CD4-positive, alpha-beta T cell treated with Interleukin-15 for 4 hours (primary cell): Measurements from ENCODE around the gene NECTIN4.
A peak's percentile ranks its signal among the peaks of the same experiment; 100 is the strongest.
"Not testable (repeated sequence)": the region's sequence is repeated elsewhere in the genome, so short reads cannot be mapped to it uniquely, and the experiment has no call there.

ENCODE experiments used
- DNase-seq: peaks from one replicate; pipeline ENCODE4 v3.0.0-alpha.2; 2020; ENCODE audit warnings: low spot score

Gene NECTIN4

DNA sequence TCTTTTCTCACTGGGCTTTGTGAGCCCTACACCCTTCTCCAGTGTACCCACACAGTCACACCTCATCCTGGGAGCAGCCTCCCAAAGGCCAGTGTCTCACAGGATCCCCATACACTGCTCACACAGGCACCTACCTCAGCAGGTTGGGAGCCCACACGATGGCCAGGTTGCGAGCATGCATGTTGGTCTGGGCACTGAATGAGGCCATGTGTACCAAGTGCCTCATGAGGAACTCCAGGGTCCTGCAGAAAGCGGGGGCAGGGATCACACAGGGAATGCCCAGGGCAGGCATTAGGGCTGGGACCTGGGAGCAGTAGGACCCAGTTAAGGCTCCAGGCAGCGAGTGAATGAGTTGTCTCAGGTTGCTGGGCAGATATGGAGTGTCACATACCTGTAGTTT lies 35.1 kb downstream of the NECTIN4 start:
- DNase-seq, result no peak

DNA sequence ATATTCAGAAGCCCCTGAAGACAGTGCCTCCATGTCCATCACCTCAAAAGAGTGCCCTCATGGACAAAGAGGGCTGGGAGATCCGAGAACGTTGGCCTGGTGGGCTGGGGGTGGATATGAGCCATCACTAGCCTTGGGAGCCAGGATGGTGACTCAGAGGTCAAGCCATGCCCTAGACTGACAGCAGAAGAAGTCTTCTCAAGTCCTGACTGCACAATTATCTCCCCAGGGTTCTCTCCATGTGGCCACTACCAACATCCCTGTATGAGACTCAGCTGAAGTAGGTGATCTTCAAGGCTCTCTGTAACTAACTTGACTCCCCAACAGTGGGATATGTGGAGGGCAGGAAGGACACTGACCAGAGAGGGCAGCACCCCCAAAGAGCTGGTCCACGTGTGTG lies 36.5 kb downstream of the NECTIN4 start:
- DNase-seq, result no peak

DNA sequence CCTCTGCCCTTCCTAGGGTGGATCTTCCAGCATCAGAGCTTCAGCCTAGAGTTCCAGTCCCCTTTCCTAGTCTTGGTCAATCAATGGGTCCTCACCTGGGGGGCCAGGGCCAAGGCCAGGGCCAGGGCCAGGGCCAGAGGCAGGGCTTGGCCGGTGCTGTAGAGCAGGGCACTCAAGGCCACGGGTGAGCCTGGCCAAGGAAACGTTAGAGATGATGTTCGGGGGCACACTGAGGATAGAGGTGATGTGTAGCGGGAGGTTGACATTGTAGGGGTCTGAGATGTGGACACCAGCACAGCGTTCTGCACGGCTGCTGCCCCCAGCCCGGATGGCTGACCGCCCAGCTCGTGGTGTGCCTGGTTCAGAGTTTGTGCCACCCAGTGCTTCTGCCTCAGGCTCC lies 38.1 kb downstream of the NECTIN4 start:
- no peak for DNase-seq

DNA sequence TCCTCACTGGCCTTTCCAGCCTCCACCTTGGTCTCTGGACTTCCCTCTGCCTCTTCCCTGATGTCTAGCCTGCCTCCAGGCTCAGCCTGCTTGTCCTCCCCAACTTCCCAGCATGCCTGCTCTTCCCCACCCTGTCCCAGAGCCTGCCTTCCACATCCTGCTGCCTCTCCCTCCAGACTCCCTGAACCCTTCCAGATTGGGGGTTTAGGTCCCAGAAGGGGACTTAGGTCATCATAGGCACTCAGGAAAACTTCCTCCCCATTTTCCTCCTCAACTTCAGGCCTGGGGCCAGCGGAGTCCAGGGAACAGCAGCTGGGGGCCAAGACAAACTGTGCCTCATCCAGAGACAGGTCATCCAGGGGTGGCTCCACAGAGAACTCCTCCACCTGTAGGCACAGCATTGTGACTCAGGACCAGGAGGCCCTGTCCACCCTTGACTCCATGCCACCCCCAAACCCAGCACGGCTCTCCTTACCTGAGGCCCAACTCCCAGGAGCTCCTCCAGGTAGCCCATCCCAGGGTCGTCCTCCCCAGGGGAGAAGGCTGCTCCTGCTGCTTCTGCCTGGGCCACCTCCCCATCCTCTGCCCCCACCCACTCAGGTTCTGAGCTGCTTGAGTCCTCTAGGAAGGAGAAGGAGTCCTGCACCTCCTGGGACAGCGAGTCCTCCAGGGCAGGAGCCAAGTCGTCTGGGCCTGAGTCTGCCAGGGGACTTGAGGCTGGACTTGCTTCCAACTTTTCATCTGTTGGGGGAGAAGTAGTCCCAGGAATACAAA lies 40.2 kb downstream of the NECTIN4 start:
- DNase-seq, result no peak

DNA sequence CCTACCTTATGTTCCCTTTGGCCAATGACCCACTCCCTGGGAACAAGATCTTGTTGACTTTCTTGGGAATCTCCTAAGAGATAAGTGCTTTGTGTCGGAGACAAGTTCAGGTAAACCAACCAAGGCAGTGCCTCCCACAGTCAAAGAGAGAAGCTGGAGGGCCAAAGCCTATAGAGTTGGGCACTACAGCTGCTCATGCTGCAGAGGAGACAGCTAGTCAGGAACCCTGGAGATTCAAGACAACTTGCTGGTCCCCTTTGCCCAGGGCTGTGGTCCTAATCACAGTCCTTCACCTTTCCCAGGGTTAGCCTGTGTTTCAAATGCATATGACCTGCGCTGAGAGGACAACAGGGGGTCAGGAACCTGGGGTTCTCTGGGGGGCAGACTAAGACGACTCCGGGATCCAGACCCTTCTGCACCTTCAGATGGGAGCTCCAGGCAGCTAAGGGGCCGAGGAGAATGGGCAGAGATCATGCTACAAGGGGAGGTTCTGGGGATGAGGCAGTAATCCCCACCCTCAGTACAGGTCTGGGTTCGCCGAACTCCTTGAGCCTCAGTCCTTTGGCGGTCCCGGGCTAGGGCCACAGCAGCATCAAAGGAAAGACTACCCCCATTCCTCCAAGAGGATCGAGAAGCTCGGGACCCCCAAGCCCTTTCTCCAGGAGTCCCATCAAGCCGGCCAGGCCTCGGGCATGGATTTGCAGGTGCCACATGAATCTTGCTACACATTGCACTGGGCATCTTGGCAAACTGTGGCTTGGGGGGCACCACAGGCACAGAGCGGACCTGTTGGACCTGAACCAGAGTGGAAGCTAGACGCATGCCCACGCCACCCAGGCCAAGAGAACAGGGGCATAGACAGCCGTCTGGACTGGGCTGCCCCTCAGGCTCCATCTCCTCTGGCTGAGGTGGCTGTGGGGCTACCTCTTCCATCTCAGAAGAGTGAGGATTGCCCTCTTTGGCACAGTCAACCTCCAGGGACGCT lies 41.6 kb downstream of the NECTIN4 start:
- DNase-seq, result no peak

DNA sequence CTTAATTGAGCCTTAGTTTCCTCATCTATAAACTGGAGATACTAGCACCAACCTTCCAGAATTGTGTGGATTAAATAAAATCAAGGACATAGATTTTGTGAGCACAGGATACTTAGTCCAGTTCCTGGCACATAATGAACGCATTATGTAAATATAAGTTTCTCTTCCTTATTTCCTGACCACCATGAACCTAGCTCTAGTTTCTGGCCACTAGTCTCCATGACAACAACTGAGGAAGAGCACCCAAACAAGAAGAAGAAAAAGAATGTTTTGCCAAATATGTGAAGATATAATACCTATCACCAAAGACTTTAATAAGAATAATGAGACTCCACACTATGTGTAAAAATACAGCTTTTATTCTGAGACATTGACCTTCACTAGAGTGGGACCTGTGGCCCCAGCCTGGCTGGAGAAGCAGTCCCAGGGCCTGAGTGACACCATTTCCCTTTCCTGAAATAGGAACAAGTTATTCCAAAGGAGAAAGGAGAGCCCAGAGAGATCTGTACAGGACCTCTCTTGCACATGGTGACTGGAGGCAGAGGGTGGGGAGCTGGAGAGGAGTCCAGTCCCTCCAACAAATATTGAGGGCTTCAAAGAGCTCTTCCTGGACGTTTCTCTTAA lies 42.6 kb downstream of the NECTIN4 start:
- DNase-seq, result no peak

DNA sequence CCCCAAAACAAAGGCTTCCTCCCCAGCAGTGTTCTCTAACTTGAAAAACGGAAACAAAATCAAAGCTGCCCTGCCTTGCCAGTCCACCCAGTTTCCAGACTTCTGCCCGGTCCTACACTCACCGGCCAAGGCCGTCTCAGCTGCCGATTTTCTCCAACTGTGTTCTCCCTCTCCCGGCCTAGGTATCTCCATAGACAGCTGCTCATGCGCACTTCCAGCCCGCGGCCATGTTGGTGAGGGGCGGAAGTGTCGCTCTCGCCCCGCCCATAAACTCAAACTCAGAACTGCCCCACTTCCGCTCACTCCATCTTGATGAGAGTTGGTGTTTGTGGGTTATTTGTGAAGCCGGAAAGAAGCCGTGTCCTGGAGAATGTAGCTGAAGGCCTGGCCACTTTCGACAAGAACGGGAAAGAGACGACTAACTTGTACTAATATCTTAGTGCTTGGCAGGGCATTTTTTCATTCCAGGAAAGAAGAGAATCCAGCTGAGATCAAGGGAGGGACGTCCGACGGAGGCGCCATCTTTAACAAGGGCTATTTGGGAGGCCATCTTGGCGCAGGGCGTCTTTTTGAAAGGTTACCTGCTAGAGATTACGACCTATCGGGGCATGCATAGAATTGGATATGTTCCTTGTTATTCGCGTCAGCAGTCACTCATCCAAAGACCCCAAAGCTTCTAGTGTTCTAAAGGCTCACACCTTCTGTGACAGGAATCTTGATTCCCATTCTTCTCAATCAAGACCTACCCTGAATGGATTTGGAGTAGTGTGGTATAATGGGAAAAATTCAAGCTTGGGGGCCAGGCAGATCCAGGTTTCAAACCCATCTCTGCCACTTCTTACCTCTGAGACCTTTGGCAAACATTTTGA lies 43.4 kb downstream of the NECTIN4 start, which contains the start of gene USF1:
TSS of gene USF1 (minus strand) at position 242 of the 869 bp plus-strand sequence. CDS start 2,702 bp downstream, outside the sequence.
- peak; percentile 94 for DNase-seq

DNA sequence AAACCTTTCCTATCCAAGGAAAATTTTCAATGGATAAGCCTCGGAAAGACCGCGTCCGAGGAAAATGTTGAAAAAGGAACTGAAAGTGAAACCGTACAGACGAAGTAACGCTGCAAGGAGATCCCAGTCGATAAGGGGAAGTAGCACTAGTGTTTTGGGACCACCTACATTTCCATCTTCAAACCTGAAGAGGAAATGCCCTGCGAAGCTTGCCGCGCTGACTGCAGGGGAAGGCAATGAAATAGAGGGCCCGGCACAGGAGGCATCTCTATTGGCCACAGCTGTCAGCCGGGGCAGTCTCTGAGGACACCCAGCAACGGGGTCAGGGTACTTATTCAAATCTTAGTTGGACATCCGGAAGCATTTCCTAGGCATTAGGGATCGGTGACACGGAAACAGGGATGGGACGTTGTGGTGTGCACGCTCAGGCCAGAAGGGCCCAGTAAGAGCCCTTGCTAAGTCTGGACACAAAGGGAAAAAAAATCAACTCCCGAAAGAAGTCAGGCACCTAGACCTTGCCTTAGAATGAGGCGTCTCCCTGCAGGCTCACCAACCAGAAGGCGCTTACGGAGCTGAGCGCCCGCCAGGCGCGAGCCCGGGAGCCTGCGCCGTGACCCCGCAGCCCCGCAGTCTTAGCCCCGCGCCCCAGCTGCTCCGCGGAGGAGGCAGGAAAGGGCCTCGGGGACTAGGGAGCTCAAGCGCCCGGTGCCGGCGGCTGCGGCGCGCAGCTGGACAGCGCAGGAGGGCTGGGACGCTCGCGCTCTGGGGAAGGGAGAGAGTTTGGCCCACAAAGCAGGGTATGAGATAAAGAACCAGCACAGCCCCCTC lies 44.2 kb downstream of the NECTIN4 start:
- DNase-seq, result peak; percentile 64

DNA sequence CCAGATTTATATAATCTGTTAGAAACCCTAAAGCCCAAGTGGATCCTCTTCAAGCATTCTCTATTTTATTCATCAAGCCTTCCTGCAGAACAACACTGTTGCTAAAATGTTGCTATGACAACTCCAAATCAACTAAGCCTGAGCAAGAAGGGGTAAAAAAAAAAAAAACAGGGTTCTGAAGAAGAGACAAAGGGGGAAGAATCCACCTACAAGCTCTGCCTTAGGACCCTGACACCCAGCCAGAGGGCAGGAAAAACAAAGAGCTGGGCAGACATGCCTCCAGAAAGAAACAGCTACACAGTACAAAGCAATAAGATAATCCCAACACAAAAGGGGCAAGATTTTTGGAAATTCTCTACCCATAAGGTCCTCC lies 44.8 kb downstream of the NECTIN4 start:
- peak; percentile 65 for DNase-seq

DNA sequence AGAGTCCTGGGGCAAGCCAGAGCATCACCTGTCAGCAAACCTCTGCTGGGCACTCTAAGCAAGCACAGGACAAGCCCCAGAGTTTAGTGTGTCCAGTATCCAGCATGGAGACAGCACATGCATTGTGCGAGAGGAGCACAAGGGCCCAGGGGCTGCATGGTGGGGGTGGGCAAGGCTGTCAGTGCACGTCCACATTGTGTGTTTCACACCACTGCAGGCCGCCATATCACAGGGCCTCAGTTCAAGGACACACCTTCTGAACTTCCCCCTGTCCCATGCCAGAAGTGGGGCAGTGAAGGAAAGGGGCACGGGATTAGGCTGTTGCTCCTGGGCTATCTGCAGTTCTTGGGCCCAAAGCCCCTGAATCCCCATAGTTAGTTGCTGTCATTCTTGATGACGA lies 49.8 kb downstream of the NECTIN4 start:
- no peak for DNase-seq

DNA sequence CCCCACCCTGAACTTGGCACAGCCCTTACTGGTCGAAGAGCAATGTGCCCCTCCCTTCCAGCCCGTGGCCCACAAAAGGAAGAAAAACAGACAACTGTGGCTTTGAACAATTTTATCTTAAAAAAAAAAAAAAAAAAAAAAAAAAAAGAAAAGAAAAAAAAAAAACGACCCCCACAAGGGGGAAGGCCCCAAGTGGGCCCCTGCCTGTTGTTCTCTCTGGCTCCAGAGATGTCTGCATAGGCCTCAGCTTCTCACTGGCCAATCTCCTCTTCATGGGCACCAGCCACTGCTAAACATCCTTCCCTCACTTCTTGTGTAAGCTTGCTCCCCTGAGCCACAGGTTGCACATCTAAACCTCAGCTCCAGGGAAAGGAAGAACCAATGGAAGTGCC lies 50.2 kb downstream of the NECTIN4 start:
- no peak for DNase-seq

DNA sequence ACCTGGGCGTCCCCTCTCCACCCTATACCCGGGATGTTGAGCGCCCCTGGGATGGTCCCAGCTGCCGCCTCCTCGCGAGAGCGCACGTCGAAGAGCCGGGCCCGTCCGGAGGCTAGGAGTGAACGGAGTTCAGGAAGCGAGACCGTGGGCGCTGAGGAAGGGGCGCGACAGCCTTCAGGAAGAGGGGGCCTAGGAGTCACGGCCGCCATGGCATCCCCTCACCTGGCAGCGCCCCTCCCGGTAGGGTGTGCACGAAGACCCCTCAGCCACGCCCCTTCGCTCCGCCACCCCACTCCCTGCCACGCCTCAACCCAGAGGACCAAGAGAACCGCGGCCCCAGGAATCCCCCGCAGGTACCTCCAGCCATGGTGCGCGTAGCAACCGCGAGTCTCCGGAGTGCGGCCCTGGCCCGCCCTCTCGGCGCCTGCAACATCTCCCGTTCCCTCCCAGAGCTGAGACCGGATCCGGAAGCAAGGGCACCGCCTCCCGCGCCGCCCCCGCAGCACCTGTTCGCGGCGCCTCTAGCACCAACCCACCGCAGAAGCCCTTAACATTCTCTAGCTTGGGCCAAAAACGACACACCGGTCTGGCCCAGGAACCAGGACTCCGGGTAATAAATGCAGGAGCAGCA lies 50.7 kb downstream of the NECTIN4 start, which contains the start of gene TSTD1:
TSS of gene TSTD1 (minus strand) at position 442 of the 631 bp plus-strand sequence. CDS start at position 367, 75 bp downstream.
- peak; percentile 84 for DNase-seq

DNA sequence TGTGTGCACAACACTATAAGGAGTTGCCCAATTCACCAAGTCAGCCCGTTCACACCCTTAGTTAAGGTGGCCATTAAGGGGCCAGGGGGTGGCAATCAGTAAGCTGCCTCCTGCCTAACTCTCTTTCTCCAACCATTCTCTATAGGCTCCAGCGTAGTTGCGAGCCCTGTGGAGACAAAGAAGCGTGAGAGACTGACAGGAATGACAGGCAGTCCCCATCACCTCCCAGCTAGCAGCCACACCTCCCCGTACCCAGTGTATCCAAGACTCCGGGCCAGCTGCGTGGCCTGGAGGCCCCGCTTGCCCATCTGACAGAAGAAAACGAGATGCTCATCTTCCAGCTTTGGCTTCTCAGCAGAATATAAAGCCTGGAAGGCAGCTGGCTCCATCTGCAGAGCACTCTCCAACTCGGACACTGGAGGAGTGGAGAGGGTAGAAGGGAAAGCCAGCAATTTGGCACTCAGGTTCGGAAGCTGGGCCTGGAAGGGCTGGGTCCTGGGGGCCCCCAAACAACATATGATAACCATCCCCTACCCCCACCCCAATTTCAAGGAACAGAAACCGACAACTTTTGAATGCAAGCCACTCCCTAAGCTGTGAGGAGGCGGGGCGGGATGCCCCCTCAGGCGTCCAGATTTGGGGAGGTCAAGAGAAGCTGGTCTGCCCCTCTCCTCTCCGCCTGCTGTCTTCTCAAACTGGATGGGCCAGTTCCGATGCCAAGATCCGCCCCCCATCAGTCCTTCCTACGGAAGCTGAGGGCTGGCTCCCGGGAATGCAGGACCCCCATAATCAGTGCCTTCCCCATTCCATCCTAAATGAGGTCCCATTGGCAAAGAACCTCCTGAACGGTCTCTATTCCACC lies 51.5 kb downstream of the NECTIN4 start:
- DNase-seq, result no peak

DNA sequence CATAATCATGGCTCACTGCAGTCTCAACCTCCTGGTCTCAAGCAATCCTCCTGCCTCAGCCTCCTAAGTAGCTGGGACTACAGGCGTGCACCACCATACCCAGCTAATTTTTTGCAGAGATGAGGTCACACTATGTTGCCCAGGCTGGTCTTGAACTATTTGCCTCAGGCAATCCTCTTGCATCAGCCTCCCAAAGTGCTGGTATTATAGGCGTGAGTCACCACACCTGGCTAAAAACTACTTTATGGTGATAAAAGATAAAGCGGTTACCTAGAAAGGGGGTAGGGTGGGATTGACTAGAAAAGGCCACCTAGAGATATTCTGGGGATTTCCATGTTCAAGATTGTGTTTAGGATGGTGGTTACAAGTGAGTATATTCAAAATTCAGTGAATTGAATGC lies 55.6 kb downstream of the NECTIN4 start:
- peak; percentile 45 for DNase-seq

DNA sequence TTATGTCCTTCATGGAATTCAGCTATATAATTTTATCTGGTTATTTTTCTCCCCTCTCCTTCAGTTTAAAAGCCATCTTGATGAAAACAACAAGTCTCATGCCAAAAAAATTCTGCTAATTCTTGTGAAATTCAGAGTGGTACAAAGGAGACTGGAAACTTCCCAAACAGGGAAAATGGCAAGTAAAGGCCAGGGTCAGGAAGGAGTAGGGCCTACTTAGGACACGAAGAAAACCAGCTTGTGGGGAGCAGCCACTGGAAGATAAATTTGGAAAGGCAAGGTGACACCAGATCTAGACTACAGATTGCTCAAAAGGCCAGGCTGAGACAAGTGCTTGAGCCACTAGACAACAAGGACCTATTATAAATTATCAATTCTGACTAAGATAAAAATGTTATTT lies 56.9 kb downstream of the NECTIN4 start:
- DNase-seq, result no peak

DNA sequence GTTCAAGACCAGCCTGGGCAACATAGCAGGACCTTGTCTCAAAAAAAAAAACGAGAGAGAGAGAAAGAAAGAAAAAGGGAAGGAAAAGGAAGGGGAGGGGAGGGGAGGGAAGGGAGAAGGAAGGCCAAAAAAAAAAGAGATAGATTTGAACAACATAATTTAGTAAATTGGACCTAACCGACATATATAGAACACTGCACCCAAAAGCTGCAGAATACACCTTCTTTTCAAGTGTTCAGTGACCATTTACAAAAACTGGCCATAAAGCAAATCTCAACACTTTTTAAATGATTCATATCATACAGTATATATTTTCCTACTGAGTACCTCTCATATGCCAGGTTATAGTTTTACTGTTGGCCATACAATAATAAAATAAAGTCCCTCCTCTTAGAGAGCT lies 57.5 kb downstream of the NECTIN4 start:
- no peak for DNase-seq

DNA sequence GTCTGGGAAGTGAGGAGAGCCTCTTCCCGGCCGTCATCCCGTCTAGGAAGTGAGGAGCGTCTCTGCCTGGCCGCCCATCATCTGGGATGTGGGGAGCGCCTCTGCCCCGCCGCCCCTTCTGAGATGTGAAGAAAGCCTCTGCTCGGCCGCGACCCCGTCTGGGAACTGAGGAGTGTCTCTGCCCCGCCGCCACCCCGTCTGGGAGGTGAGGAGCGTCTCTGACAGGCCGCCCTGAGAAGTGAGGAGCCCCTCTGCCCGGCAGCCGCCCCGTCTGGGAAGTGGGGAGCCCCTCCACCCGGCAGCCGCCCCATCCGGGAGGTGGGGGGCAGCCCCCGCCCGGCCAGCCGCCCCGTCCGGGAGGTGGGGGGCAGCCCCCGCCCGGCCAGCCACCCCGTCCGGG lies 59.9 kb downstream of the NECTIN4 start:
- DNase-seq, result not testable (repeated sequence)

DNA sequence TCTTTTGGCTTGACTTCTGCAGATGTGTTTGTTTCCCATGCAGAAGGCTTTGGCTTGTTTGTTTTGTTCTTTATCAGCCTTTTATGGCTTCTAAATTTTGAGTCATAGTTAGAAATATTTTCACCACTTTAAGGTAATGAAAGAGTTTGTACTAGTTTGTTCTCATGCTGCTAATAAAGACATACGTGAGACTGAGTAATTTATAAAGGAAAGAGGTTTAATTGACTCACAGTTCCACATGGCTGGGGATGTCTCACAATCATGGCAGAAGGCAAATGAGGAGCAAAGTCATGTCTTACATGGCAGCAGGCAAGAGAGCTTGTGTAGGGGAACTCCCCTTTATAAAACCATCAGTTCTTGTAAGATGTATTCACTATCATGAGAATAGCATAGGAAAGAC lies 62.4 kb downstream of the NECTIN4 start:
- DNase-seq, result not testable (repeated sequence)

DNA sequence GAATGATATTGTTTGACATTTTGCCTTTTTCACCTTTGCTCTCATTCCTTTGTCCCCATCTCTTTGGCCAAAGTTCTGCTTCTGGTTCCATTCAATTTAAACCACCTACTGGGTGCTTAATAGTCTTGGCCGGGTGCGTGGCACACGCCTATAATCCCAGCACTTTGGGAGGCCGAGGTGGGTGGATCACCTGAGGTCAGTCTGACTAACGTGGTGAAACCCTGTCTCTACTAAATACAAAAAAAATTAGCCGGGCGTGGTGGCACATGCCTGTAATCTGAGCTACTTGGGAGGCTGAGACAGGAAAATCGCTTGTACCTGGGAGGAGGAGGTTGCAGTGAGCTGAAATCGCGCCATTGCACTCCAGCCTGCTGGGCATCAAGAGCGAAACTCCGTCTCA lies 66.9 kb downstream of the NECTIN4 start:
- DNase-seq, result not testable (repeated sequence)
